ENCODE data around the gene PPP1R3G.
"Not testable (repeated sequence)": the region's sequence is repeated elsewhere in the genome, so short reads cannot be mapped to it uniquely, and the experiment has no call there.

- TF ChIP-seq, protein P1, sequence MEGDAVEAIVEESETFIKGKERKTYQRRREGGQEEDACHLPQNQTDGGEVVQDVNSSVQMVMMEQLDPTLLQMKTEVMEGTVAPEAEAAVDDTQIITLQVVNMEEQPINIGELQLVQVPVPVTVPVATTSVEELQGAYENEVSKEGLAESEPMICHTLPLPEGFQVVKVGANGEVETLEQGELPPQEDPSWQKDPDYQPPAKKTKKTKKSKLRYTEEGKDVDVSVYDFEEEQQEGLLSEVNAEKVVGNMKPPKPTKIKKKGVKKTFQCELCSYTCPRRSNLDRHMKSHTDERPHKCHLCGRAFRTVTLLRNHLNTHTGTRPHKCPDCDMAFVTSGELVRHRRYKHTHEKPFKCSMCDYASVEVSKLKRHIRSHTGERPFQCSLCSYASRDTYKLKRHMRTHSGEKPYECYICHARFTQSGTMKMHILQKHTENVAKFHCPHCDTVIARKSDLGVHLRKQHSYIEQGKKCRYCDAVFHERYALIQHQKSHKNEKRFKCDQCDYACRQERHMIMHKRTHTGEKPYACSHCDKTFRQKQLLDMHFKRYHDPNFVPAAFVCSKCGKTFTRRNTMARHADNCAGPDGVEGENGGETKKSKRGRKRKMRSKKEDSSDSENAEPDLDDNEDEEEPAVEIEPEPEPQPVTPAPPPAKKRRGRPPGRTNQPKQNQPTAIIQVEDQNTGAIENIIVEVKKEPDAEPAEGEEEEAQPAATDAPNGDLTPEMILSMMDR (IDR thresholded peaks at IDR 0.05), result not testable (repeated sequence)
- not testable (repeated sequence) for TF ChIP-seq POLR2A (IDR thresholded peaks at IDR 0.05)
These were observed 35.4 kb downstream of the PPP1R3G start for GRCh38 chr6:5120543-5120942.

All from body of pancreas (tissue), 4 donors.